GM21447 (cell line): ENCODE results near the gene ELAVL2.
"Not testable (repeated sequence)": the region's sequence is repeated elsewhere in the genome, so short reads cannot be mapped to it uniquely, and the experiment has no call there.

ENCODE experiments used
- ATAC-seq: cut with Tn5 transposase; IDR thresholded peaks from one replicate; pipeline ENCODE4 v1.9.1; 2021; ENCODE audit not compliant: unreplicated experiment

The ELAVL2 gene

GRCh38 chr9:23725279-23725946 lies 100.6 kb downstream of the ELAVL2 start:
- no peak for ATAC-seq

GRCh38 chr9:23723672-23724071 lies 102.4 kb downstream of the ELAVL2 start:
- no peak for ATAC-seq

- not testable (repeated sequence) for ATAC-seq
These were observed 103.0 kb downstream of the ELAVL2 start for GRCh38 chr9:23723048-23723447.

GRCh38 chr9:23721466-23721865 lies 104.6 kb downstream of the ELAVL2 start:
- no peak for ATAC-seq

DNA sequence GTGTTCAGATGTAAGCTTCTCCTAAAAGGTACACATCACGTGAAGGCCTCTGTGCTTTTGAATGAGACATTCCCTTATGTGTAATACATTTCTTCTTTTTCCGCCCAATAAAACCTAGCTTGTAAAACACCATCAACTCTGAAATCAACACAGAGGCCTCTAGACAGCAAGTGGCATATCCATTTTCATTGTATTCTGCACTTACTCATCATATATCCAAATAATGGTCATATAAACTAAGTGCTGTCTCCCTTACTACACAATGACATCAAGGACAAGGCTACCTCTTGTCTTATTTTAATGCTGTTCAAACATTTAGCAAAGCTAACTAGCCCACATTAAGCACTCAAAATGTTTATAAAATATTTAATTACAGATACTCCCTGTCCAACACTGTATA lies 108.5 kb downstream of the ELAVL2 start:
- no peak for ATAC-seq

- no peak for ATAC-seq
These were observed 118.8 kb downstream of the ELAVL2 start for GRCh38 chr9:23707249-23707648.

DNA sequence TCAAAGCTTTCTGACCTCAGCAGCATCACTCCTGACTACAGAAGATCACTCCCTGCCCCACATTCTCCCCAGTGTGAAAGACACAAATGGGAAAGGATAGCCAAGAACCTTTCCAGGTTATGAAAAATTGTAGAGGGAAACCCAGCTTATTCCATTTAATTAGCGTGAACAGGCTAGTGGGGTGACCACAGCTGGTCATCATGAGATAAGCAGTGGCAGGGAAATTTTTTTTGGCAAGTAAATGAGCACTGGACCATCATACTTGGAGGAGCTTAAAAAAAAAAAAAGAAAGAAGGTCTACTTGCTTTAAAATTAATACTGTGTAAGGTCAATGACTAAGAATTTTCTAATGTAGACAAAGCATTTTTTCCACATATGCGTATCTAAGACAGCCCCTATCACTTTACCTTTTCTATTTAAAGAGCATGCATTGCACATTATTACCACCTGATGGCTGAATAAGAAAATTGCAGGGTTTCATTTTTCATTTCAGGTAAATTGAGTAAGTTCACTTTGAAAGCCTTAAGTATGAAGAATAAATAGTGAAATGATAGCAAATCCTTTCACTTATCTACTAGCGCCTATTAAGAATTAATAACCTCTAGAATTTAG lies 123.6 kb downstream of the ELAVL2 start:
- ATAC-seq = no peak

DNA sequence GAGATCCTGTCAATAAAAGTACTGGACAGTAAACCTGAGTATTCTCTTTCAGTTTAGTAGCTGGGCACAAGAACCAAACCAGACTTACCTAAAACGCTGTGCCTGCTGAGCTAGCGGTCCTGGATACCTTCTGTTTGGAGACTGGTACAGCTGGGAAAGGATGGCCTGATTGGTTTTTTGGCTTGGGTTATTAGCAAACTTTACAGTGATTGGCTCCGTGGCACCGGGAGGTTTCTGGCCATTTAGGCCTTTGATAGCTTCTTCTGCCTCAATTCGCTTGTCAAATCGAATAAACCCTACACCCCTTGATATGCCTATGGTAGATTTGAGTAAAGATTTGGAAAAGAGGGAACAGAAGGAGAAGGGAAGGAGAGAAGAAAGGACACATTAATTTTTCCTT lies 124.7 kb downstream of the ELAVL2 start:
- no peak for ATAC-seq

DNA sequence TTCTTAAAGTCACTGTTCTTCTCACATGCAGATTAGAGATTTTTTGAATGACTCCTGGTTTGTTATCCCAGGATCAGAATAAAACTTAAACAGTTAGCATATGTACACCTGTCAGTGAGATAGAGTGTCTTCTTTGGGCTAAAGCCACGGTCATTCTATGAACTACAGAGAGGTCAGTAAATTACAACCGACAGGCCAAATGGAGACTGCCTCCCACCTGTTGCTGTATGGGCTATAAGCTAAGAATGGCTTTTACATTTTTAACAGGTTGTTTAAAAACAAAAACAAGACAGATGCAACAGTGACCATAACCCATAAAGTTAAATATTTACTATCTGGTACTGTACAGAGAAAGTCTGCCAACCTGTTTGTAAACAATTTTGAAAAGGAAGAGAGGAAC lies 125.7 kb downstream of the ELAVL2 start:
- no peak for ATAC-seq

DNA sequence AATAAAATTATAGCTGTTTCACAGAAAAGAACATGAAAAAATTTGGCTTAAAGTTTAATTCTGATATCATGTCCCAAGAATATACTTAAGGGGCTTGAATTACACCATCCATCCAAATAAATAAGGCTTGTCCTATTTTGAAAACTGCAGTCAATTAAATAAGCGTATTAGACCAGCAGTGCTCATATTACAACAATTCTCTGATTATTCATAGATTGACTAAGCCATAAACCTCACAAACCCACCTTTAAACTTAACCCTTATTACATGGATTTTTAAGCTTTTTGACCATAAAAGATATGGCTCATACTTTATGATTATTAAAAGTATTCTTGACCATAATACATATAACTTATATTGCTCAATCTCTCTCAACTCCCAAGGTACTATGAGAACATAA lies 127.9 kb downstream of the ELAVL2 start:
- no peak for ATAC-seq

DNA sequence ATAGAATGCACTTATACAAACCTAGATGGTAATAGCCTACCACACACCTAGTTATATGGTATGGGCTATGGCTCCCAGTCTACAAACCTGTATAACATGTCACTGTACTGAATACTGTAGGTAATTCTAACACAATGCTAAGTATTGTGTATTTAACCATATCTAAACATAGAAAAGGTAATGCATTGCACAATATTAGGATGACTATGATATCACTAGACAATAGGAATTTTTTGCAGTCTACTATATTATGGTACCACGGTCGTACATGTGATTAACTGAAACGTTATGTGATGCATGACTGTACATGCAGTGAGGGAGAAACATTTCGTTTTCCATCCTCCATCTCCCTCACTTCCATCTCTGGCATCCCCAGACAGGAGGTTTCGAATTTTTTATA lies 130.5 kb downstream of the ELAVL2 start:
- ATAC-seq = no peak

GRCh38 chr9:23693374-23693773 lies 132.7 kb downstream of the ELAVL2 start:
- ATAC-seq = no peak

DNA sequence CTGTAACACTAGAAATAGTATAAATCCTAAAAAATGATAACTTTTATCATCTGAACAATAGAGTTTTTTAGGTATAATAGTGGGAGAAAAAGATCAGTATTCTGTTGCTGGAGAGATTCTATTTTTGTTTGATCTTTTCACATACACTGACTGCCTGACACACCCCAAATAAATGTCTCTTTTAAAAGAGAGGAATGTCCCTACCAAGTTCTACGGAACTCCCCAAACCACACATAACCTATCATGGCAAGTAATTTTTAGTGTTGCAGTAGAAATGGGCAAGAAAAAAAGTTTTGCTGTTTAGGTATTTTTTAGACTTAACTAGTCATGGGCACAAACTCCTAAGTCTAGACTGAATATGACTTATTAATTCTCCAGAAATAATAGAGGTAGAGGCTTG lies 139.1 kb downstream of the ELAVL2 start:
- ATAC-seq = no peak

DNA sequence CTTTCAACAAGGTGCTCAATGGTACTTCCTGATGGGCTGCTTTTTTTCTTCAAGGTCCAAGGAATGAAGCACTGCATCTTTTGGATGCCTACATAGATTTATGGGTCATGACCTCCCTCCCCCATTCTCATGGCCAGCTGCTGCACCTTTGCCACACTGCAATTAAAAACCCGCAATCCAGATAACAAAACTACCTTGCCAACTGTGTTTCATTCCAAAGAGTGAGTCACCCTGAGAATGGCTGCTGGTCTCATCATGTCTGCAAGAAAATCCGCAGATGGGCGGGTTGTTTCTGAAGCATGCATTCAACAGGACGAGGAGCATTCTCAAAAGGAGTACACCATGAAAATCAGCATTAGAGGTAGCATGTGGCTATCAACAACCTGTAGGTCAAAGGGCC lies 139.8 kb downstream of the ELAVL2 start:
- ATAC-seq = no peak

- ATAC-seq = no peak
These were observed 142.4 kb downstream of the ELAVL2 start for GRCh38 chr9:23683611-23684061.

GRCh38 chr9:23682891-23683431 lies 143.1 kb downstream of the ELAVL2 start:
- no peak for ATAC-seq

DNA sequence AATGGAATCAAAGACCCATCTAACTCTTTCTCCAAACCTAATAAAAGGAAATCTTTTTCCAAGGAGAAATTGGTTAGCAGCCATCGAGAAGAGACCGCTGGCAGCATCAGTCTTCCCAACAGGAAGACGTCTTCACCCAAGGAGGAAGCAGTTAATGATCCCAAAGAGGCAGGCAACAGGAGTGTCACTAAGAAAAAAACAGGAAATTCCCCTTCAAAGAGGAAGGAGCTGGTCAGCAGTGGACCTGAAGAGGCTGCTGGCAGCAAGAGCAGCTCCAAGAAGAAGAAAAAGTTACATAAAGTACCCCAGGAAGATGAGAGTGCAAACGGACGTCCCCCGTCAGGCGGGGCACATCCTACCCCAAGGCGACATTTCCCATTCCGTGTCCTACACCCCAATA lies 143.7 kb downstream of the ELAVL2 start:
- ATAC-seq = no peak

DNA sequence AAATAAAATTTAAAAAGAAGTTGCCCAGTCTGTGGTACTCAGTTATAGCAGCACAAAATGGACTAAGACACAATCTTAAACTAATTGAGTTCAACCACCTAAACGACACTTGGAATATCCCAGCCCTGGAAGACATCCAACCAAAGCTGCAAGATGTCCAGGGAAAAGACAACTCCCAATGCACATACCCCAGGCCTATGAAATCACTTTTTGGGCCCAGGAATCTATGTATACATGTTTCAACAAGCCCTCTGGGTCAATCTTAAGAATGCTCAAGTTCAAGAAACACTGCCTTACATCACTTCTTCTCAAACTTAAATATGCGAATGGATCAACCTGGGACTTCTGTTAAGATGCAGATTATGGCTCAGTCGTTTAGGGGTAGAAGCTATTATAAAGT lies 148.6 kb downstream of the ELAVL2 start:
- no peak for ATAC-seq

DNA sequence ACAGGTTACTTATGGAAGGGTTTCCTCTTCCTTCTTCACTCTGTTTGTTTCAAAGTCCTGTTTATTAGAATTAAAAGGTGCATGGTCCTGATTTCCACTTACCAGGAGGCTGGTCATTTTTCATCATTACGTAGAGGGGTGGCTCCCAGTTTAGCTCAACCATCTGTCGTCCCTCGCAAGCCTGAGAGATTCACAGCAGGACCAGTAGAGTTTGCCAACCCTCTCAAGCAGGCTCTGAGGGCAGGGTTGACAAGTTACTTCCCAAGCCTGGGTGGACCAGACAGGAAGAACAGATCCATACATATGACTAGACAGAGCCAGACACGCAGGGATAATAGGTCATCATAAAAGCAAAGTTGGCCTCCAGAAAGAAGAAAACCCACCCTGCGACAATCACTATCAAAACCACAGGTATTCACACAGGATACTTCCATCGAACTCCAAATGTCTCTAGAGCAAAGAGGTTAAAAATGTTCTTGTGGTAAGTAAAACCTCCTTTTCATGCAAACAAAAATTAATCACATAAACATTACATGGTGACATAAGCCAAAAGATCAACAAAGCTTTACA lies 151.9 kb downstream of the ELAVL2 start:
- ATAC-seq = no peak

DNA sequence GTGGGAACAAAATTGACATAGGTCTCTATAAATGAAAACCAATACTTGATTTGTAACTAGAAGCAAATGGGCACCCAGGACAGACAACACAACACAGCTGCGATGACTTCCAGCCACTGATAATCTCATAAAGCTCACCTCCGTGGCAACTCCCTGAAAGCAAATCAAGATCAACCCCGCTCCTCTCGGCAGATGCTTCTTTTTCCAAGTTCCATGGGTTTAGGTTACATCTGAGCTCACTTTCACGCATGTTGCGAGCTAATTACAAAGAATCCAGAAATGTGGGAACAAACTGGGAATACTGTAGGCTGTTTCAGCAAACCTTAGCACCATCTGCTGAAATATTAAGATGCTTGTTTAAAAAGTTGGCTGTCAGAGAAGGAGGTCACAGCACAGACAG lies 153.9 kb downstream of the ELAVL2 start:
- no peak for ATAC-seq

DNA sequence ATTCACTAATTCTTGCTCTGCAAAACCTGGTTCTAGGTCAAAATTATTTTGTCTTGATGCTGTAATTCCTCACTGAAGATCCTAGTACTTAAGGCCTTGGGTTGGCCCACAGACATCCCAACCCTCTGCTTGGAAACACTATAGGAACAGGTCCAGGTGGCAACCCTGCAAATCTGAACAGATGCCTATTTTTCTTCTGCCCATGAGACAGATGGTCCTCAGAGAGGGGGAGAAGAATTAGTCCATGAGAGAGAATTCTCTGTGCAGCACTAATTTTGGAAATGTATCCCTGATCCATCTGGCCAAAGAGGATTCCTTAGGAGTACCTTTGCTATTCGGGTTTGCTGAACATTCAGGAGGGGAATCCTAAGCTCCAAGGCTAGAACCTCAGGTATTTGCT lies 156.3 kb downstream of the ELAVL2 start:
- no peak for ATAC-seq

- ATAC-seq = no peak
These were observed 160.4 kb downstream of the ELAVL2 start for GRCh38 chr9:23665635-23666034.
